K562 (cell line): ENCODE results near the gene SLC17A9.

Source experiments
- CHD4 ChIP-seq: fragments of 200-600 bp; sonication (generic); IDR thresholded peaks from 3 replicates; pipeline ENCODE4 v1.6.1; 2012; ENCODE audit warnings: low read depth, mild to moderate bottlenecking, mixed read lengths, low read length, inconsistent platforms; ENCODE audit not compliant: insufficient read depth, insufficient replicate concordance, poor library complexity, severe bottlenecking
- JUNB ChIP-seq: fragments of 450-650 bp; formaldehyde crosslinking; conservative IDR thresholded peaks from 2 replicates; pipeline ENCODE4 v1.4.0; 2020; ENCODE audit warnings: mild to moderate bottlenecking
- MAFK ChIP-seq: IDR thresholded peaks from 2 replicates; pipeline ENCODE4 v1.6.1; 2011; ENCODE audit warnings: low read length, improper control_type of control experiment
- NFYB ChIP-seq: IDR thresholded peaks from 2 replicates; pipeline ENCODE4 v1.6.1; 2011; ENCODE audit warnings: mild to moderate bottlenecking, moderate library complexity; ENCODE audit not compliant: insufficient read length; ENCODE audit errors: extremely low read depth
- POLR2AphosphoS5 ChIP-seq: IDR thresholded peaks from 2 replicates; pipeline ENCODE4 v1.6.1; 2011; ENCODE audit warnings: mild to moderate bottlenecking, low read depth, low read length, moderate library complexity; ENCODE audit not compliant: control insufficient read depth, insufficient read depth
- RFX5 ChIP-seq: IDR thresholded peaks from 2 replicates; pipeline ENCODE4 v1.6.1; 2011; ENCODE audit warnings: low read depth, mild to moderate bottlenecking, improper control_type of control experiment, low read length
- ZNF253 ChIP-seq: fragments of 250-450 bp; sonication (Bioruptor Pico); conservative IDR thresholded peaks from 2 replicates; pipeline ENCODE4 v1.6.1; 2021; ENCODE audit warnings: mild to moderate bottlenecking
- ZNF717 ChIP-seq: fragments of 250-450 bp; sonication (Bioruptor Pico); IDR thresholded peaks from 2 replicates; pipeline ENCODE4 v1.5.0; 2021
- TF ChIP-seq, protein P1 (sequence below): sonication (generic); formaldehyde crosslinking; IDR thresholded peaks from 2 replicates; pipeline ENCODE4 v1.8.0; 2022; ENCODE audit warnings: mild to moderate bottlenecking, missing genetic modification reagents
- TF ChIP-seq, protein P2 (sequence below), 3 experiments: IDR thresholded peaks in 2 of 3; conservative IDR thresholded peaks in 1 of 3; 2 replicates each; pipeline ENCODE4 v1.5.1; 2011 to 2012; ENCODE audit warnings: low read length in 3 of 3, mild to moderate bottlenecking in 3 of 3, control low read depth in 2 of 3, improper control_type of control experiment in 1 of 3, inconsistent platforms in 1 of 3, low read depth in 1 of 3, mixed read lengths in 1 of 3, moderate library complexity in 1 of 3; ENCODE audit not compliant: insufficient read depth in 2 of 3

DNA sequence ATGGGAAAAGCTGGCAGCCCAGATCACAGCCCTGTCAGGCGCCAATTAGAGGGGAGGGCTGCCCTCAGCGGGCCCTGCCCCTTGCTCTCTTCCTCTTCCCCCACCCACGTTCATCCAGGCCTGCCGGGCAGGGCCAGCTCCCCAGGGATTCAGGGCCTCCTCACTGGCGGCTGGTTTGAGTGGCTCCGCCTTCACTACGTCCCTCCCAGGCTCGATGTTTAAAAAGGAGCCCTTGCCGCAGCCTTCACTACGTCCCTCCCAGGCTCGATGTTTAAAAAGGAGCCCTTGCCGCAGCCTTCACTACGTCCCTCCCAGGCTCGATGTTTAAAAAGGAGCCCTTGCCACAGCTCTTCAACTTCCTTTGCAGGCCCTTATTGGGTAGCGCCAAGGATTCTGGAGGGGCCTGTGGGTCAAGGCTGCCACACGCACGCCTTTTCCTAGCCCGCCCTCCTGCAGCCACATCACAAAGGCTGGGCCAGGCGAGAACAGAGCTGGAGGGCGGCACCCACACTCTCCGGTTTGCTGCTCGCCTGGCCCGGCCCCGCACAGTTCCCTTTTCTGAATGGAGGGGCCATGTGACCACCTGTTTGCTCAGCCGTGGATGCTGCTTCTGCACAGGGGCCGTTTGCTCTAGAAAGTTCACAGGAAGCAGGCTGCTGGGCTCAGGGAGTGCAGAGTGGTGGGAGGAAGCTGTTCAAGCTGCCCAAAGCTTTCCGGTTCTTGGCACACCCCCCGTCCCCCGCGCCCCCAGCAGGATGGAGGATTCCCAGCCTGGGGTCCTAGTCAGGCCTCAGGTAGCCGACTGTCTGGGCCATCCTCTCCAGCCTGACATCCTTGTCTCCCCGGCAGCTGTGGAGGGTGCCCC lies 1.6 kb downstream of the SLC17A9 start:
- TF ChIP-seq, protein P1, sequence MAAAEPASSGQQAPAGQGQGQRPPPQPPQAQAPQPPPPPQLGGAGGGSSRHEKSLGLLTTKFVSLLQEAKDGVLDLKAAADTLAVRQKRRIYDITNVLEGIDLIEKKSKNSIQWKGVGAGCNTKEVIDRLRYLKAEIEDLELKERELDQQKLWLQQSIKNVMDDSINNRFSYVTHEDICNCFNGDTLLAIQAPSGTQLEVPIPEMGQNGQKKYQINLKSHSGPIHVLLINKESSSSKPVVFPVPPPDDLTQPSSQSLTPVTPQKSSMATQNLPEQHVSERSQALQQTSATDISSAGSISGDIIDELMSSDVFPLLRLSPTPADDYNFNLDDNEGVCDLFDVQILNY (CRISPR knock-in tag): no peak
- TF ChIP-seq CHD4 (no peak), NFYB (no peak), MAFK (no peak), JUNB (CRISPR knock-in tag) (no peak), ZNF253 (no peak), RFX5 (no peak), ZNF717 (CRISPR knock-in tag) (no peak), POLR2AphosphoS5 (no peak)
- TF ChIP-seq, protein P2, sequence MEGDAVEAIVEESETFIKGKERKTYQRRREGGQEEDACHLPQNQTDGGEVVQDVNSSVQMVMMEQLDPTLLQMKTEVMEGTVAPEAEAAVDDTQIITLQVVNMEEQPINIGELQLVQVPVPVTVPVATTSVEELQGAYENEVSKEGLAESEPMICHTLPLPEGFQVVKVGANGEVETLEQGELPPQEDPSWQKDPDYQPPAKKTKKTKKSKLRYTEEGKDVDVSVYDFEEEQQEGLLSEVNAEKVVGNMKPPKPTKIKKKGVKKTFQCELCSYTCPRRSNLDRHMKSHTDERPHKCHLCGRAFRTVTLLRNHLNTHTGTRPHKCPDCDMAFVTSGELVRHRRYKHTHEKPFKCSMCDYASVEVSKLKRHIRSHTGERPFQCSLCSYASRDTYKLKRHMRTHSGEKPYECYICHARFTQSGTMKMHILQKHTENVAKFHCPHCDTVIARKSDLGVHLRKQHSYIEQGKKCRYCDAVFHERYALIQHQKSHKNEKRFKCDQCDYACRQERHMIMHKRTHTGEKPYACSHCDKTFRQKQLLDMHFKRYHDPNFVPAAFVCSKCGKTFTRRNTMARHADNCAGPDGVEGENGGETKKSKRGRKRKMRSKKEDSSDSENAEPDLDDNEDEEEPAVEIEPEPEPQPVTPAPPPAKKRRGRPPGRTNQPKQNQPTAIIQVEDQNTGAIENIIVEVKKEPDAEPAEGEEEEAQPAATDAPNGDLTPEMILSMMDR (IDR thresholded peaks at IDR 0.05 in 2 of 3, conservative IDR thresholded peaks at IDR 0.05 in 1 of 3; ENCODE audit: insufficient read depth in 2 of 3, low read depth in 1 of 3, low read length in 3 of 3): no peak
